A549 (cell line): ENCODE data around the gene MYB.

Source experiments
- BHLHE40 ChIP-seq: IDR thresholded peaks from 2 replicates; pipeline ENCODE4 v1.6.1; 2012; ENCODE audit warnings: low read depth, low read length, inconsistent platforms
- EP300 ChIP-seq, 2 experiments: fragments of >200 bp; sonication (Bioruptor Twin); formaldehyde crosslinking; IDR thresholded peaks; 2 replicates in 1 of 2; 3 replicates in 1 of 2; pipeline ENCODE4 v1.6.1; 2016 to 2017
- FOXS1 ChIP-seq: fragments of 250-450 bp; sonication (Bioruptor Pico); IDR thresholded peaks from 2 replicates; pipeline ENCODE4 v1.5.0; 2020; ENCODE audit warnings: mild to moderate bottlenecking, moderate library complexity
- NR3C1 ChIP-seq: fragments of >200 bp; sonication (Bioruptor Twin); formaldehyde crosslinking; IDR thresholded peaks from 3 replicates; pipeline ENCODE4 v1.6.1; 2017
- RAD21 ChIP-seq, 2 experiments: fragments of >200 bp in 1 of 2; sonication (Bioruptor Twin) in 1 of 2; formaldehyde crosslinking in 1 of 2; IDR thresholded peaks in 1 of 2; conservative IDR thresholded peaks in 1 of 2; 2 replicates in 1 of 2; 3 replicates in 1 of 2; pipeline ENCODE4 v1.6.1; 2012 to 2018; ENCODE audit warnings: inconsistent platforms in 1 of 2
- RFX5 ChIP-seq: fragments of 450-650 bp; IDR thresholded peaks from 2 replicates; pipeline ENCODE4 v1.7.1; 2014; ENCODE audit warnings: antibody characterized with exemption, mild to moderate bottlenecking, moderate library complexity
- TF ChIP-seq, protein P1 (sequence below): fragments of >200 bp; sonication (Bioruptor Twin); formaldehyde crosslinking; IDR thresholded peaks from 3 replicates; pipeline ENCODE4 v1.5.1; 2016
- TF ChIP-seq, protein P2 (sequence below): IDR thresholded peaks from 2 replicates; pipeline ENCODE4 v1.6.1; 2012; ENCODE audit warnings: low read depth, borderline replicate concordance
- TF ChIP-seq, protein P3 (sequence below): IDR thresholded peaks from 2 replicates; pipeline ENCODE4 v1.6.1; 2012

DNA sequence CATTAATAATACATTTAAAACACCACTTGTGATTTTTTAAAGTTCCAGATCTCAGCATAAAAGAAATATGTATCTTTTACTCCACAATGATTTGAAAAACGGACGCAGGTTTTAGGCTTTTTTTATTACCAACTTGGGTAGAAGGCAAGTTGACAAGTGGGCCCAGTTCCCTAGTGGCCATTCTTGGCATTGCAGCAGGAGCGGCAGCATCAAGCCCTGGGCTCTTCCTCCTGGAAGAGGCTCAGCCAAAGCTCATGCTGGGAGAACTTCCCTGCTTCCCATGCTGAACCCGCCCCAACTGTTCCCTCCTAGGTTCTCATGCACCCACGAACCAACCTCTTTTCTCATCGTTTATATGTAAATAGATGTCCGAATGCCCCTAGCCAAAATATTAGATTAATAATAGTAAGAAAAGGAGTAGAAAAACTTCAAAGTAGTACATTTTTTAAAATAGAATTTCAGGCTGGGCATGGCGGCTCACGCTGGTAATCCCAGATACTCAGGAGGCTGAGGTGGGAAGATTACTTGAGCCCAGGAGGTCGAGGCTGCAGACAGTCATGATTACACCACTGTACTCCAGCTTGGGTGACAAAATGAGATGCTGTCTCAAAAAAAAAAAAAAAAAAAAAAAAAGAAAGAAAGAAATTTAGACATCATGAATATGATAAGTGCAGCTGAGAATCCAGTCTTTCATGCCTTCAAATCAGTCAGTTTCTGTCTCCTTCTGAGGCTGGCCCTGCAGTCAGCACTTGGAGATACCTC lies 18.2 kb upstream of the MYB start:
- TF ChIP-seq, protein P1, sequence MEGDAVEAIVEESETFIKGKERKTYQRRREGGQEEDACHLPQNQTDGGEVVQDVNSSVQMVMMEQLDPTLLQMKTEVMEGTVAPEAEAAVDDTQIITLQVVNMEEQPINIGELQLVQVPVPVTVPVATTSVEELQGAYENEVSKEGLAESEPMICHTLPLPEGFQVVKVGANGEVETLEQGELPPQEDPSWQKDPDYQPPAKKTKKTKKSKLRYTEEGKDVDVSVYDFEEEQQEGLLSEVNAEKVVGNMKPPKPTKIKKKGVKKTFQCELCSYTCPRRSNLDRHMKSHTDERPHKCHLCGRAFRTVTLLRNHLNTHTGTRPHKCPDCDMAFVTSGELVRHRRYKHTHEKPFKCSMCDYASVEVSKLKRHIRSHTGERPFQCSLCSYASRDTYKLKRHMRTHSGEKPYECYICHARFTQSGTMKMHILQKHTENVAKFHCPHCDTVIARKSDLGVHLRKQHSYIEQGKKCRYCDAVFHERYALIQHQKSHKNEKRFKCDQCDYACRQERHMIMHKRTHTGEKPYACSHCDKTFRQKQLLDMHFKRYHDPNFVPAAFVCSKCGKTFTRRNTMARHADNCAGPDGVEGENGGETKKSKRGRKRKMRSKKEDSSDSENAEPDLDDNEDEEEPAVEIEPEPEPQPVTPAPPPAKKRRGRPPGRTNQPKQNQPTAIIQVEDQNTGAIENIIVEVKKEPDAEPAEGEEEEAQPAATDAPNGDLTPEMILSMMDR, result peak; percentile 35
- no peak for TF ChIP-seq RAD21 (conservative IDR thresholded peaks at IDR 0.05 in 1 of 2, IDR thresholded peaks at IDR 0.05 in 1 of 2)
- TF ChIP-seq EP300 (IDR thresholded peaks at IDR 0.05), result no peak
- TF ChIP-seq FOXS1 (CRISPR knock-in tag), result no peak
- no peak for TF ChIP-seq NR3C1
- TF ChIP-seq RFX5, result no peak
- TF ChIP-seq BHLHE40, result no peak
- TF ChIP-seq, protein P2, sequence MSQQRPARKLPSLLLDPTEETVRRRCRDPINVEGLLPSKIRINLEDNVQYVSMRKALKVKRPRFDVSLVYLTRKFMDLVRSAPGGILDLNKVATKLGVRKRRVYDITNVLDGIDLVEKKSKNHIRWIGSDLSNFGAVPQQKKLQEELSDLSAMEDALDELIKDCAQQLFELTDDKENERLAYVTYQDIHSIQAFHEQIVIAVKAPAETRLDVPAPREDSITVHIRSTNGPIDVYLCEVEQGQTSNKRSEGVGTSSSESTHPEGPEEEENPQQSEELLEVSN, result no peak
- TF ChIP-seq, protein P3, sequence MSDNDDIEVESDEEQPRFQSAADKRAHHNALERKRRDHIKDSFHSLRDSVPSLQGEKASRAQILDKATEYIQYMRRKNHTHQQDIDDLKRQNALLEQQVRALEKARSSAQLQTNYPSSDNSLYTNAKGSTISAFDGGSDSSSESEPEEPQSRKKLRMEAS, result no peak
